Superior temporal gyrus (tissue), 1 donor: ENCODE data around the gene BRMS1.
"Not testable (repeated sequence)": the region's sequence is repeated elsewhere in the genome, so short reads cannot be mapped to it uniquely, and the experiment has no call there.

ENCODE experiments used
- DNase-seq: peaks from one replicate; pipeline ENCODE4 v3.0.0-alpha.2; 2016; ENCODE audit errors: extremely low spot score

BRMS1 gene

GRCh38 chr11:66322732-66323427 lies 22.0 kb downstream of the BRMS1 start:
- no peak for DNase-seq

GRCh38 chr11:66321606-66322005 lies 23.3 kb downstream of the BRMS1 start:
- no peak for DNase-seq

- not testable (repeated sequence) for DNase-seq
Observed at GRCh38 chr11:66320748-66321147, 24.2 kb downstream of the BRMS1 start.

DNA sequence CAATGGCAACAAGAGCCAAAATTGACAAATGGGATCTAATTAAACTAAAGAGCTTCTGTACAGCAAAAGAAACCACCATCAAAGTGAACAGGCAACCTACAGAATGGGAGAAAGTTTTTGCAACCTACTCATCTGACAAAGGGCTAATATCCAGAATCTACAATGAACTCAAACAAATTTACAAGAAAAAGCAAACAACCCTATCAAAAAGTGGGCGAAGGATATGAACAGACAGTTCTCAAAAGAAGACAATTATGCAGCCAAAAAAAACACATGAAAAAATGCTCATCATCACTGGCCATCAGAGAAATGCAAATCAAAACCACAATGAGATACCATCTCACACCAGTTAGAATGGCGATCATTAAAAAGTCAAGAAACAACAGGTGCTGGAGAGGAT lies 24.6 kb downstream of the BRMS1 start:
- not testable (repeated sequence) for DNase-seq

- DNase-seq, result no peak
Observed at GRCh38 chr11:66318600-66318970, 26.3 kb downstream of the BRMS1 start.

DNA sequence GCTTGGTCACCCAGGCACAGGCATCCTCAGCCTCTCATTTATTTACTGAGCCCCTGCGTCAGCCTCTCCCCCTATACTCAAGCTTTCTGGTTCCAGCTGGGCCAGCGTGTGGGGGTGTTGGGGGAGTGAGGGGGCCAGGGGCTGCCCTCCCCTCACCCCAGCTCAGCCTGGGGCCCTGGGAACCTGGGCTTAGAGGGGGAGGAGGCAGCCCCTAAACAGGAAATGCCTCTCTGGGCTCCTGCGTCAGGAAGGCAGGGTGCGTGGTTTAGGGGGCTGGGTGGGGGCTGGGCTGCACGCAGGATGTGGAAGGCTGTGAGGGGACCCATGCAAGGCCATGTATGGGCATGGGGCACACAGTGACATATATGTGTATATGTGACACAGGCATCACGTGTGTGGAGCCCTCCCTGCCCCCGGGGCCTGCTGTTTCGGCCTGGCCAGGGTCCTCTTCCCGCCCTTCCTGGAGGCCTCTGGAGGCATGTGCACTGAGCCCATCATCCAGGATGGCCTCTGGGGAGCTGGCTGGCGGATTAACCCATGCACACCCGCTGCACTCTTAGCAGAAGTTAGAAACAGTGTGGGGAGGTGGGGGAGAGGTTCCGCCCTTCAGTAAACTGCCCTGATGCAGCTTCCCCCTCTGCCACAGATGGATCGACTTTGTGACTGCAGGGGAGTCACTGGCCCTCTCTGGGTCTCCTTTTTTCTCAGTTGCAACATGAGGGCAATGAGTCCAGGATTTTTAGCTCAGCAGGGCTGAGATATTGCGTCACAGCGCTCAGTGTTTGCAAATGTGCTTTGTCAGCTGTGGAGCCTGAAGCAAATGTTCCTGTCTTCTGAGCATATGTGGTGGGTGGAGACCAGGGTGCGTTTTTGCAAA lies 26.9 kb downstream of the BRMS1 start:
- no peak for DNase-seq

GRCh38 chr11:66317322-66317722 lies 27.6 kb downstream of the BRMS1 start:
- DNase-seq, result no peak

- DNase-seq, result no peak
Observed at GRCh38 chr11:66316849-66317251, 28.1 kb downstream of the BRMS1 start, which contains the start of gene CD248. CD248 (minus strand) TSS chr11:66317044; CDS start chr11:66317027, 17 bp downstream.

DNA sequence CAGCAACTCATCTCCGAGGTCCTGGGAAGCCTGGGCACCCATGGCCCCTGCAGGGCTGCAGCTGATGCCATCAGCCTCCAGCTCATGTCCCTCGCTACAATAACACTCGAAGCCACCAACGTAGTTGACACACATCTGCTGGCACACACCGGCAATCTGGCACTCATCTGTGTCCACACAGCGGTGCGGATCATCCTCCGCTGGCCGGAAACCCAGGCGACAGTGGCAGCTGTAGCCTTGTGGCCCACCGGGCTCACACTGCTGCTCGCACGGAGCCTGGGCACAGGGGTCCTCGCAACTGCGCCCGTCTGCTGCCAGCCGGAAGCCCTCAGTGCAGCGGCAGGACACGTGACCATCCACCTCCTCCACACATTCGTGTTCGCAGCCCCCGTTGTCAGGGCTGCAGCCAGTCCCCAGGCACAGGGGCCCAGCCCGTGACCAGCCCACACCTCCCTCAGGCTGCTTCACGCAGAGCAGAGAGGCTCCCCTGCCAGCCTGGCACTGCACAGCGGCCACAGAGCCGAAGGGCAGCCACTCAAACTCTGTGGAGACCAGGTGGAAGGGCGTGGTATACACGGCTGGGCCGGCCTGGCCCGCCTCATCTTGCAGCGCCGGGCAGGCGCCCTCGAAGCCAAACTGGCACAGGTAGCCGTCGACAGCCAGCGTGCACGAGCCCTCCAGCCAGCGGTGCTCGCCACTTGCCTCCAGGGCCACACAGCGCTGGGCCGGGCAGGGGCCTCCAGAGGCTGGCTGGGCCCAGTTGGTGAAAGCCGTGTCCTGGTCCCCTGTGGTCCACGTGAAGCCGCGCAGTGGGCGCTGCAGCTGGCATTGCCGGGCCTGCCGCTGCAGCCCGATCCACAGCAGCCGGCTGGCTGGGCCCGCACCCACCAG lies 28.7 kb downstream of the BRMS1 start:
- DNase-seq, result no peak

DNA sequence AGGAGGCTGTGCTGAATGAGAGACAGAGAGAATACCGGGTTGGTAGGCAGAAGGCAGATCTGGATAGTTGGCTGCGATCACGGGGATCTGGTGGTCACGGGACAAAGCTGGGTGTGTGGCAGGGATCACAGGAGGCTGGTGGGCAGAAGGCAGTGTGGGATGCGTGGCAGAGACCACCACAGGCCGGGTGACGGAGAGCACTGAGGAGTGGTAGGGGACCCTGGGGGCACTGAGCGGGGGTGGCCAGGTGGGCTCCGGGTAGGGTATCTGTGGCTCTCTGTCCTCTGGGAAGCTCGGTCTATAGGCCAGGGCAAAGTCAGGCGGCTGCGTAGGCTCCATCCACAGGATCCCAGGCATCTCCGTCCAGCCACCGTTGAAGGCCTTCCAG lies 29.4 kb downstream of the BRMS1 start:
- DNase-seq, result no peak

GRCh38 chr11:66314561-66315497 lies 30.1 kb downstream of the BRMS1 start:
- DNase-seq, result no peak

GRCh38 chr11:66314186-66314501 lies 30.8 kb downstream of the BRMS1 start:
- no peak for DNase-seq

DNA sequence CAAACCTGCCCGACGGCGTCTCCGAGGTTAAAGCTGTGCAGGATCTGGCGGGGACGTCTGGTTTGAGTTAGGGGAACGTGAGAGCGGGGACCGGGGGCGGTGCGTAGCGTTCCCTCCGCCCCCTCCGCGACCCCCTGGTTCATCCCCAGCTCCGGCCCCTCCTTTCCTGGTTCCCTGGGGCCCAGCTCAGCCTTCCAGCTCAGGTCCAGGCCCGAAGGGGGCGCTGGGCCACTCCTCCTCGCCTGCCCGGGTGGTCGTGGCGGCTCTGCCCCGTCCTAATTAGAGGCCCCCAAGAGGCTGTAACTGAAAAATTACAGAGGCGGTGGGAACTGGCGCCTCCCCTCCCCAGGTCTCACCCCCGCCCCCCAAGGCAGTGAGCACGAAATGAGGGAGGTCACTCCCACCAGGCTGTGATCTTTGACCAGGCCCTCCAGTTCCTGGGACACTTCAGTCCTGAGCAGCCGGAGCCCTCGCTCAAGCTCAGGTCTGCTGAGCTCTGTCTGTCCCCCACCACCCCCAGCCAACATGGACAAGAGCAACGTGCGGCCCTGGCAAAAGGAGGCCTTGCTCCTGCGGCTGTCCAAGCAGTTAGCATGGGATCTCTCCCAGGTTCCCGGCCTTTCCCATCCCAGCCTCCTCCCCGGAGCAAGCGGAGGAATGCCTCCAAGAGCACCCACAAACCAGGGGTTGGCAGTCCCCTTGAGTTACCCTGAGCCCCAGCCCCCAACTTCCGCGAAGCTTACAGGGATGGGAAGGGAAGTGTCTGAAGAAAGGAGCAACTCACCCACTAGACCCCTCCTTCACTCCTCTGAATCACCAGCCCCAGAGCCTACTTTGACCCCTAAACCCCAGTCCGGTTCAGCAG lies 31.4 kb downstream of the BRMS1 start:
- no peak for DNase-seq

DNA sequence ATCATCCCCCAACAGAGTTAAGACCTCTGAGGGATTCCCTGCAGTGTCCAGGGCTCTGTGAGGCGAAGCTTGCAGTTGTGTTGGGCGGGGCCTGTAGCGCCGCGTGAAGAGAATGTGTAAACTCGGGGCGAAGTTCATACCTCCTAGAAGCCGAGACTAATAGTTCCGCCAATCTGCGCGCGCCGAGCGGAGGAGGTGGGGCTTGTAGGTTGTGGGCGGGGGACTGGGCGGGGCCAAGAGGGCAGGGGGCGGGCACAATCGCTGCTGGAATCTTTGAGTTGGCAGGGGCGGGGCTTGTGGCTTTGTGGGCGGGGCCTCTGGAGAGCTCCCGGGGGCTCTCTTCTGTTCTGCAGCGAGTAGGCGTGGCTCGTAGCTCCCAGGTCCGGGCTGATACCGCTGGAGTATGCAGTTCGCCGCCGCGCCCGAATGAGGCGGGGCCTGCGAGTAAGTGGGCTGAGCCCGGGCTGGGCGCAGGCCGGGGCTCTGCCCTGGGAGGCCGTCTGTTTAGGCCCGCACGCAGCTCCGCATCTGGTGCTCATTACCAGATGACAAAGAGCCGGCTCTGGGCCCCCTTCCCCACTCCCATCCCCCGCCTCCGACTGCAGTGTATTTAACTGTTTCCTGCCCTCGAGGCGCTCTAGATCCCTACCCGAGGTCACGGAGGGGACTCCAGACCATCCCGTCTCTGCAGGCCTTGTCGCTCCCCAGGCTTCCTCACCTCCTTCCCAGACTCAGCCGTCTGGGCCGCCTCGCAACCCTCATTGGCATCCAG lies 32.2 kb downstream of the BRMS1 start:
- DNase-seq, result peak; percentile 81

GRCh38 chr11:66311965-66312548 lies 32.8 kb downstream of the BRMS1 start:
- DNase-seq, result peak; percentile 85

DNA sequence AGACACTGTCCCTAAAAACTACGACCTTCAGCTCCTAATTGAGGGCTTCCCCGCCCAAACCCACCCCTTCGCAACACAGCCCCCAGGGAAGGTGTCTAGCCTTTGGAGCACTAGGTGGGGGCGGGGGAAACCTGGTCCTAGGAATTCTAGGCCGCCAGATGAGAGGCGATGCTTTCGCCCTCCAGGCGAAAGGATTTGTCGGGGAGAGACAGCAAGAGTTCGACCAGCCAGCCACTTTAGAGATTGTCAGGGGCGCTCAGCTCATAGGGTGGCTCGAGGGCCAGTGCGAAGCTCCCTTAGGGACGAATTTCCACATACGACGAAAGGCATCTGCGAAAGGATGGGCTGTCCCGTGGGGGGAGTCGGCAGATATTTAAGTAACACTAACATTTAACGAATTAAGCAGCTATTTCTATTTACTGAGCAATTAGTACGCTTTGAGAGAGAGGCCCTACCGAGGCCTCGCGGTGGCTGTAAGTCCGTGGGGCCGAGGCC lies 33.4 kb downstream of the BRMS1 start:
- no peak for DNase-seq

- not testable (repeated sequence) for DNase-seq
Observed at GRCh38 chr11:66310803-66311440, 34.0 kb downstream of the BRMS1 start.

- no peak for DNase-seq
Observed at GRCh38 chr11:66310324-66310723, 34.6 kb downstream of the BRMS1 start.
